Epithelial cell of esophagus (primary cell): ENCODE measurements around the gene DPP7.

Experiments
- DNase-seq: peaks from one replicate; pipeline ENCODE4 v3.0.0; 2010; ENCODE audit warnings: low read depth
- H3K4me3 ChIP-seq: 2 replicates; pipeline ENCODE4 v1.5.1; 2011; ENCODE audit warnings: mild to moderate bottlenecking, low read length, control low read depth
- CTCF ChIP-seq: IDR thresholded peaks from 2 replicates; pipeline ENCODE4 v1.5.1; 2011; ENCODE audit warnings: low read depth, mild to moderate bottlenecking, low read length, control low read depth, inconsistent platforms; ENCODE audit not compliant: insufficient read depth; ENCODE audit errors: missing control alignments

The DPP7 gene

GRCh38 chr9:137107982-137108381 is 6.6 kb downstream of the DPP7 start:
- TF ChIP-seq CTCF, result no peak
- DNase-seq, result no peak

GRCh38 chr9:137107312-137107921 is 7.1 kb downstream of the DPP7 start:
- no peak overlapping the region for H3K4me3 ChIP-seq
- no peak for TF ChIP-seq CTCF
- no peak for DNase-seq

More at GRCh38 chr9:137107982-137108381, 6.6 kb downstream of the DPP7 start:
- H3K4me3 ChIP-seq, result no peak overlapping the region

- DNase-seq, result no peak
- TF ChIP-seq CTCF, result no peak
- no peak overlapping the region for H3K4me3 ChIP-seq
Measured at GRCh38 chr9:137106662-137107250, 7.8 kb downstream of the DPP7 start.

- no peak for TF ChIP-seq CTCF
- DNase-seq, result no peak
- H3K4me3 ChIP-seq, result no peak overlapping the region
Measured at GRCh38 chr9:137105814-137106661, 8.5 kb downstream of the DPP7 start.

- no peak for DNase-seq
- no peak overlapping the region for H3K4me3 ChIP-seq
- TF ChIP-seq CTCF, result no peak
Measured at GRCh38 chr9:137103206-137103999, 11.1 kb downstream of the DPP7 start.

GRCh38 chr9:137099231-137099630 is 15.3 kb downstream of the DPP7 start:
- H3K4me3 ChIP-seq, result no peak overlapping the region
- no peak for TF ChIP-seq CTCF
- DNase-seq, result no peak
